Sigmoid colon (tissue), 7 donors: ENCODE measurements around the gene ALOX15B. TPM values are rescaled to one million over a fixed set of nuclear protein-coding genes. Genes with fewer than 3 reads are reported as not detected.

Experiments
- DNase-seq: peaks from one replicate; pipeline ENCODE4 v3.0.0-alpha.2; 2019
- H3K27ac ChIP-seq, 4 donors: fragments of 200-600 bp; sonication (generic); one replicate each; pipeline ENCODE4 v1.5.1; 2016 to 2019; ENCODE audit warnings: mild to moderate bottlenecking in 1 of 4
- H3K27me3 ChIP-seq, 3 donors: fragments of 200-600 bp; sonication (generic); one replicate each; pipeline ENCODE4 v1.5.1; 2019; ENCODE audit warnings: mild to moderate bottlenecking in 1 of 3
- H3K36me3 ChIP-seq, 4 donors: fragments of 200-600 bp; sonication (generic); one replicate each; pipeline ENCODE4 v1.5.1; 2016 to 2019
- H3K4me1 ChIP-seq, 4 donors: fragments of 200-600 bp; sonication (generic); one replicate each; pipeline ENCODE4 v1.5.1; 2017 to 2019
- H3K4me3 ChIP-seq, 4 donors: fragments of 200-600 bp; sonication (generic); one replicate each; pipeline ENCODE4 v1.5.1; 2017 to 2019; ENCODE audit warnings: mild to moderate bottlenecking in 2 of 4, moderate library complexity in 1 of 4
- H3K9me3 ChIP-seq, 4 donors: fragments of 200-600 bp in 3 of 4; sonication (generic) in 3 of 4; one replicate each; pipeline versions ENCODE4 v1.5.1 to v1.6.1; 2013 to 2019
- EP300 ChIP-seq, 4 donors: sonication (generic); formaldehyde crosslinking; IDR thresholded peaks; one replicate each; pipeline ENCODE4 v1.6.1; 2017; ENCODE audit warnings: antibody characterized with exemption in 4 of 4
- POLR2A ChIP-seq, 2 donors: fragments of 450-650 bp; IDR thresholded peaks; one replicate each; pipeline ENCODE4 v1.6.1; 2016; ENCODE audit warnings: antibody characterized with exemption in 2 of 2, mild to moderate bottlenecking in 2 of 2, moderate library complexity in 2 of 2
- POLR2AphosphoS5 ChIP-seq, 4 donors: sonication (generic); formaldehyde crosslinking; IDR thresholded peaks; one replicate each; pipeline ENCODE4 v1.6.1; 2017; ENCODE audit warnings: antibody characterized with exemption in 4 of 4
- WGBS, 2 donors: extraction: QIAGEN DNeasy Blood & Tissue Kit; methylation state at CpG; one replicate each; pipeline ENCODE4 v1.1.7; 2013; 5-methylcytosine and 5-hydroxymethylcytosine counted together
- intact Hi-C: fragments of 100-400 bp; cut with DNase I; formaldehyde crosslinking; loops from one replicate; pipeline ENCODE4 v1.15.1; 2023
- polyA plus RNA-seq, 3 donors: library from polyadenylated mRNA; stranded (reverse); fragments of 200-250 nt; gene quantifications; one replicate each; pipeline ENCODE4 v1.2.3, GENCODE V29; 2013
- total RNA-seq, 4 donors: library from RNA; depleted of rRNA; stranded (reverse); fragments of >200 nt; gene quantifications; one replicate each; pipeline ENCODE4 v1.1.0, GENCODE V29; 2016
- TF ChIP-seq, protein P1 (sequence below), 4 experiments: fragments of 450-650 bp in 3 of 4; fragments of 200-600 bp in 1 of 4; IDR thresholded peaks; one replicate each; pipeline ENCODE4 v1.5.1; 2016 to 2019; ENCODE audit warnings: antibody characterized with exemption in 4 of 4, mild to moderate bottlenecking in 3 of 4, moderate library complexity in 2 of 4
- donor health status: healthy with polysubstance abuse.
- donor health status: Bipolar disorder and iron deficiency.
- donor health status: healthy.

The ALOX15B gene
- total and polyA plus RNA-seq, 7 donors, result 1.2 to 5.3 (median 3.2) TPM

DNA sequence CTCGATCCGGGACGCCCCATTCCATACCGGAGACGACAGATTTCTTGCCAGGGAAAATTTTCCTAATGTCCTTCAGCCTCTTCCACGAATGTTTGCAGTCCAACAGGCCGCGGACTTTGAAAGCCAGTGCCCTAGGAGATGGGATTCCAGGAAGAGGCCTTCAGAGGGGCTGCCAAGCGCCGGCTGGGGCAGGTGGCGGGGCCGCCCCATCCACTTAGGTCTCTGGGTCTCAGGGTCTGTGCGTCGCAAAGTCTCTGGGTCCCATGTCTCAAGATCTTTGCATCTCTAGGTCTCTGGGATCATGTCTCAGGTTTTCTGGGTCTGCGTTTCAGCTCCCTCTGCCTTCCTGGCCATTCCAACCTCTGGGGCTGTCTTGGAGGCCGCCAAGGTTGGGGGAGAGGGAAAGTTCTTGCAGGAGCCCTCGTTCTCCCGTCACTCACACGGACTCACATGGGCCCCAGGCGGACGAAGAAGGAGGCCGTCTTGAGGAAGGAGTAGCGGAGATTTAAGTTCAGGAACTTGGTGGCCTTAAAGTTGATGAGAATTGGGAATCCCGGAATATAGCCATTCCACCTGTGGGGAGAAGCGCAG, 41.4 kb downstream of the ALOX15B start:
- no peak overlapping the region for H3K27ac ChIP-seq
- H3K27me3 ChIP-seq, result peaks cover 6 to 94% (median 47%) of the 10 kb centered on the region in 3 donors
- 20 to 33% methylated on average over 25 of the region's 25 CpGs for WGBS, 2 donors
- H3K4me3 ChIP-seq, result peak overlapping the region in 3 of 4 donors; percentile 36 to 45 (median 40)
- DNase-seq, result no peak
- no peaks in the 10 kb centered on the region for H3K9me3 ChIP-seq
- peaks cover 0 to 15% (median 11%) of the 10 kb centered on the region in 4 donors for H3K4me1 ChIP-seq
- no peaks in the 10 kb centered on the region for H3K36me3 ChIP-seq
- no peak for TF ChIP-seq POLR2A (IDR thresholded peaks at IDR 0.05)
- TF ChIP-seq, protein P1, sequence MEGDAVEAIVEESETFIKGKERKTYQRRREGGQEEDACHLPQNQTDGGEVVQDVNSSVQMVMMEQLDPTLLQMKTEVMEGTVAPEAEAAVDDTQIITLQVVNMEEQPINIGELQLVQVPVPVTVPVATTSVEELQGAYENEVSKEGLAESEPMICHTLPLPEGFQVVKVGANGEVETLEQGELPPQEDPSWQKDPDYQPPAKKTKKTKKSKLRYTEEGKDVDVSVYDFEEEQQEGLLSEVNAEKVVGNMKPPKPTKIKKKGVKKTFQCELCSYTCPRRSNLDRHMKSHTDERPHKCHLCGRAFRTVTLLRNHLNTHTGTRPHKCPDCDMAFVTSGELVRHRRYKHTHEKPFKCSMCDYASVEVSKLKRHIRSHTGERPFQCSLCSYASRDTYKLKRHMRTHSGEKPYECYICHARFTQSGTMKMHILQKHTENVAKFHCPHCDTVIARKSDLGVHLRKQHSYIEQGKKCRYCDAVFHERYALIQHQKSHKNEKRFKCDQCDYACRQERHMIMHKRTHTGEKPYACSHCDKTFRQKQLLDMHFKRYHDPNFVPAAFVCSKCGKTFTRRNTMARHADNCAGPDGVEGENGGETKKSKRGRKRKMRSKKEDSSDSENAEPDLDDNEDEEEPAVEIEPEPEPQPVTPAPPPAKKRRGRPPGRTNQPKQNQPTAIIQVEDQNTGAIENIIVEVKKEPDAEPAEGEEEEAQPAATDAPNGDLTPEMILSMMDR (IDR thresholded peaks at IDR 0.05), result no peak
- no peak for TF ChIP-seq EP300 (IDR thresholded peaks at IDR 0.05)
- no peak for TF ChIP-seq POLR2AphosphoS5 (IDR thresholded peaks at IDR 0.05)
- intact Hi-C loops, result loop anchor here (5.0 kb wide), 2 partner anchors 37 to 468 kb away; partner anchors contain the start of genes ALOXE3 and FXR2

DNA sequence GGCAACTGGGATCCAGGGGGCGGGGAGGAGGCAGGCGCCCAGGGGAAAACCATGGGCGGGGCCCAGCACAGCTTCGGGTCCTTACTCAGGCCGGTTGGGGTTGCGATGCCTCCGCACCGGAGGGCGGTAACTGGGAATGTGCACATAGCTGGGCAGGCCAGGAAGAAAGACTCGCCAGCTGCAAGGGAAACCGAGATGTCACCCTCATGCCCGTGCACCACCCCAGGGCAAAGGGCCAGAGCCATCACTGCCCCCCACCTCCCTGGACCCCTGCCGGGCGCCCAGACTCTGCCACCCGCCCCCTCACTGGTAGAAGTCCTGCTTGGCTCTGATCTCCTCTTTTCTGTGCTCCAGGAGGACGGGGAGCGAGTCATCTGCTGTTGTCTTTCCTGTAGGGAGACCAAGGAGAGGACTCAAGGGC, 42.0 kb downstream of the ALOX15B start:
- no peak overlapping the region for H3K4me3 ChIP-seq
- peaks cover 6 to 93% (median 43%) of the 10 kb centered on the region in 3 donors for H3K27me3 ChIP-seq
- H3K36me3 ChIP-seq, result no peaks in the 10 kb centered on the region
- no peak for TF ChIP-seq POLR2A (IDR thresholded peaks at IDR 0.05)
- no peak for TF ChIP-seq POLR2AphosphoS5 (IDR thresholded peaks at IDR 0.05)
- TF ChIP-seq, protein P1 (IDR thresholded peaks at IDR 0.05), result no peak
- no peak for TF ChIP-seq EP300 (IDR thresholded peaks at IDR 0.05)
- no peak for DNase-seq
- intact Hi-C loops, result loop anchor here (5.0 kb wide), 2 partner anchors 36 to 469 kb away; partner anchors contain the start of genes ALOXE3 and FXR2
- H3K27ac ChIP-seq, result no peak overlapping the region
- H3K9me3 ChIP-seq, result no peaks in the 10 kb centered on the region
- WGBS, 2 donors, result 30 to 68% methylated on average over 17 of the region's 17 CpGs
- H3K4me1 ChIP-seq, result peaks cover 0 to 15% (median 11%) of the 10 kb centered on the region in 4 donors

DNA sequence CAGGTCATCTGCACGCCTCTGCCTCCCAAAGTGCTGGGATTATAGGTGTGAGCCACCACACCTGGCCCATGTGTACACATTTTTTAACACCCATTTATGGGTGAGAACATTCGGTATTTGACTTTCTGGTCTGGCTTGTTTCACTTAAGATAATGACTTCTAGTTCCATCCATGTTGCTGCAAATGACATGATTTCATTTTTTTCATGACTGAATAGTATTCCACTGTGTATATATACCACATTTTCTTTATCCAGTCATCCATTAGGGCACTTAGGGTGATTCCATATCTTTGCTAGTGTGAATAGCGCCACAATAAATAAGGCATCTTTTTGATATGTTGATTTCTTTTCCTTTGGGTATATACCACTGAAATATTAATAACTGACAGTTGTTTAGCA, 43.0 kb downstream of the ALOX15B start:
- intact Hi-C loops, result loop anchor here (5.0 kb wide), 2 partner anchors 35 to 470 kb away; partner anchors contain the start of genes ALOXE3 and FXR2
- H3K27ac ChIP-seq, result no peak overlapping the region
- H3K36me3 ChIP-seq, result no peaks in the 10 kb centered on the region
- no peak for DNase-seq
- H3K4me1 ChIP-seq, result peaks cover 0 to 15% (median 11%) of the 10 kb centered on the region in 4 donors
- peaks cover 6 to 88% (median 33%) of the 10 kb centered on the region in 3 donors for H3K27me3 ChIP-seq
- TF ChIP-seq, protein P1 (IDR thresholded peaks at IDR 0.05), result no peak
- no peak for TF ChIP-seq POLR2A (IDR thresholded peaks at IDR 0.05)
- TF ChIP-seq POLR2AphosphoS5 (IDR thresholded peaks at IDR 0.05), result no peak
- no peak for TF ChIP-seq EP300 (IDR thresholded peaks at IDR 0.05)
- no peak overlapping the region for H3K4me3 ChIP-seq
- H3K9me3 ChIP-seq, result no peaks in the 10 kb centered on the region
- WGBS, 2 donors, result 88 to 92% methylated on average over 3 of the region's 3 CpGs

DNA sequence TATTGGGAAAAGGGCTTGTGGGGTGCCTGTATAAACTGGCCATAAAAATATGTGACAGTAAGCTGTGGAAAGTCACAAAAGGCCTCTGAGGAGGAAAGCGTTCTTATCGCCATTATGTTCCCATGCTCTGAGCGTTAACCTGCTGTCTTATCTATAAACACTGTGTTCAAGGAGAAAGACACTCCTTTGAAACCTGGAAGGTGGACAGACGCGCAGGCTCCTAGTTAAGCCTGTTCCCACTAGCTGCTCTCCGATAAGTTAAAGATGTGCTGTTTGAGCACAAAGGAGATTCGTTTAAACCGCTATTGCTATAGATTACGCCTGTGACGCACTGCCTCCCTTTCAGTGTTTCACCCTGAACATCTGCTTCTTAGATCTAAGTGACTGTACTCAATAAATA, 43.4 kb downstream of the ALOX15B start:
- H3K27ac ChIP-seq, result no peak overlapping the region
- no peaks in the 10 kb centered on the region for H3K9me3 ChIP-seq
- peaks cover 0 to 15% (median 11%) of the 10 kb centered on the region in 4 donors for H3K4me1 ChIP-seq
- intact Hi-C loops, result loop anchor here (5.0 kb wide), 2 partner anchors 35 to 470 kb away; partner anchors contain the start of genes ALOXE3 and FXR2
- H3K36me3 ChIP-seq, result no peaks in the 10 kb centered on the region
- 86 to 92% methylated on average over 10 of the region's 10 CpGs for WGBS, 2 donors
- peaks cover 6 to 84% (median 29%) of the 10 kb centered on the region in 3 donors for H3K27me3 ChIP-seq
- DNase-seq, result no peak
- no peak overlapping the region for H3K4me3 ChIP-seq
- TF ChIP-seq EP300 (IDR thresholded peaks at IDR 0.05), result no peak
- TF ChIP-seq, protein P1 (IDR thresholded peaks at IDR 0.05), result no peak
- no peak for TF ChIP-seq POLR2A (IDR thresholded peaks at IDR 0.05)
- no peak for TF ChIP-seq POLR2AphosphoS5 (IDR thresholded peaks at IDR 0.05)
